ENCODE data around the gene KDM4B. TPM values are rescaled to one million over a fixed set of nuclear protein-coding genes. Genes with fewer than 3 reads are reported as not detected.

KDM4B gene
- total RNA-seq, 2 donors from 2014 or later = 49.1 to 54.0 TPM

GRCh38 chr19:5076440-5077208 is 107.7 kb downstream of the KDM4B start:
- Histone ChIP-seq H3K9me3 (no peaks in the 10 kb centered on the region), H3K4me3 (no peak overlapping the region), H3K27ac (no peak overlapping the region), H3K4me1 (ENCODE audit: control insufficient read depth in 1 of 2, low read depth in 2 of 2) (no peaks in the 10 kb centered on the region), H3K27me3 (replicated peaks; ENCODE audit: insufficient read depth) (no peaks in the 10 kb centered on the region), H3K36me3 (peaks cover 19% of the 10 kb centered on the region)
- ATAC-seq (ENCODE audit: insufficient number of reproducible peaks, low FRiP score, low read depth) = no peak
- no peak for DNase-seq (ENCODE audit: low spot score)
- TF ChIP-seq, protein P1, sequence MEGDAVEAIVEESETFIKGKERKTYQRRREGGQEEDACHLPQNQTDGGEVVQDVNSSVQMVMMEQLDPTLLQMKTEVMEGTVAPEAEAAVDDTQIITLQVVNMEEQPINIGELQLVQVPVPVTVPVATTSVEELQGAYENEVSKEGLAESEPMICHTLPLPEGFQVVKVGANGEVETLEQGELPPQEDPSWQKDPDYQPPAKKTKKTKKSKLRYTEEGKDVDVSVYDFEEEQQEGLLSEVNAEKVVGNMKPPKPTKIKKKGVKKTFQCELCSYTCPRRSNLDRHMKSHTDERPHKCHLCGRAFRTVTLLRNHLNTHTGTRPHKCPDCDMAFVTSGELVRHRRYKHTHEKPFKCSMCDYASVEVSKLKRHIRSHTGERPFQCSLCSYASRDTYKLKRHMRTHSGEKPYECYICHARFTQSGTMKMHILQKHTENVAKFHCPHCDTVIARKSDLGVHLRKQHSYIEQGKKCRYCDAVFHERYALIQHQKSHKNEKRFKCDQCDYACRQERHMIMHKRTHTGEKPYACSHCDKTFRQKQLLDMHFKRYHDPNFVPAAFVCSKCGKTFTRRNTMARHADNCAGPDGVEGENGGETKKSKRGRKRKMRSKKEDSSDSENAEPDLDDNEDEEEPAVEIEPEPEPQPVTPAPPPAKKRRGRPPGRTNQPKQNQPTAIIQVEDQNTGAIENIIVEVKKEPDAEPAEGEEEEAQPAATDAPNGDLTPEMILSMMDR (IDR thresholded peaks at IDR 0.05) = no peak

- H3K4me3 ChIP-seq = no peak overlapping the region
- DNase-seq (ENCODE audit: low spot score) (no peak), ATAC-seq (ENCODE audit: insufficient number of reproducible peaks, low FRiP score, low read depth) (no peak)
- no peaks in the 10 kb centered on the region for H3K9me3 ChIP-seq
- no peaks in the 10 kb centered on the region for H3K4me1 ChIP-seq (ENCODE audit: control insufficient read depth in 1 of 2, low read depth in 2 of 2)
- no peak overlapping the region for H3K27ac ChIP-seq
- no peaks in the 10 kb centered on the region for H3K27me3 ChIP-seq (replicated peaks; ENCODE audit: insufficient read depth)
- TF ChIP-seq, protein P1 (IDR thresholded peaks at IDR 0.05) = no peak
- peaks cover 17% of the 10 kb centered on the region for H3K36me3 ChIP-seq
Measured at GRCh38 chr19:5077209-5077515, 108.2 kb downstream of the KDM4B start.

DNA sequence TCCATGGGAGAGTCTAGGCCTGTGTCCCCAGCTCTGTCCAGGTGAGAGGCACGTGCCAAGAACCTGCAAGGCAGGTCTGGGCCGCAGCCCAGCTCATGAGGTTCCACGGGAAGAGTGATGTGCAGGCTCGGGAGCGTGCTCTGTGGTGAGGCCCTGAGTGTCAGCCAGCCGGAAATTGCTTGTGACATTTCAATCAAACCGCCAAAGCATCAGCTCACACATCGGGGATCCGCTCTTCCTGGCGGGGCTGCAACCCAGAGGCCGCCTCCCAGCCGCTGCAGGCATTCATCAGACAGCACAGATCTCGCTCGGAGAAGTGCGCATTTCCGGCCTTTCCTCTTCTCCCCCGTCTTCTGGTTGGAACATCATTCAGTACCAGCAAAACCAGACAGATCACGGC is 109.3 kb downstream of the KDM4B start:
- H3K36me3 ChIP-seq = peaks cover 27% of the 10 kb centered on the region
- TF ChIP-seq, protein P1 (IDR thresholded peaks at IDR 0.05) = no peak
- no peaks in the 10 kb centered on the region for H3K27me3 ChIP-seq (replicated peaks; ENCODE audit: insufficient read depth)

GRCh38 chr19:5078666-5079065 is 109.8 kb downstream of the KDM4B start:
- Histone ChIP-seq H3K9me3 (no peaks in the 10 kb centered on the region), H3K27me3 (replicated peaks; ENCODE audit: insufficient read depth) (no peaks in the 10 kb centered on the region), H3K27ac (no peak overlapping the region), H3K4me3 (no peak overlapping the region), H3K4me1 (ENCODE audit: control insufficient read depth in 1 of 2, low read depth in 2 of 2) (no peaks in the 10 kb centered on the region), H3K36me3 (peaks cover 27% of the 10 kb centered on the region)
- DNase-seq (ENCODE audit: low spot score) (no peak), ATAC-seq (ENCODE audit: insufficient number of reproducible peaks, low FRiP score, low read depth) (no peak)
- TF ChIP-seq, protein P1 (IDR thresholded peaks at IDR 0.05) = no peak

More for the DNA sequence above, 109.3 kb downstream of the KDM4B start:
- ATAC-seq (ENCODE audit: insufficient number of reproducible peaks, low FRiP score, low read depth) (no peak), DNase-seq (ENCODE audit: low spot score) (no peak)
- Histone ChIP-seq H3K4me1 (ENCODE audit: control insufficient read depth in 1 of 2, low read depth in 2 of 2) (no peaks in the 10 kb centered on the region), H3K4me3 (no peak overlapping the region), H3K27ac (no peak overlapping the region), H3K9me3 (no peaks in the 10 kb centered on the region)

DNA sequence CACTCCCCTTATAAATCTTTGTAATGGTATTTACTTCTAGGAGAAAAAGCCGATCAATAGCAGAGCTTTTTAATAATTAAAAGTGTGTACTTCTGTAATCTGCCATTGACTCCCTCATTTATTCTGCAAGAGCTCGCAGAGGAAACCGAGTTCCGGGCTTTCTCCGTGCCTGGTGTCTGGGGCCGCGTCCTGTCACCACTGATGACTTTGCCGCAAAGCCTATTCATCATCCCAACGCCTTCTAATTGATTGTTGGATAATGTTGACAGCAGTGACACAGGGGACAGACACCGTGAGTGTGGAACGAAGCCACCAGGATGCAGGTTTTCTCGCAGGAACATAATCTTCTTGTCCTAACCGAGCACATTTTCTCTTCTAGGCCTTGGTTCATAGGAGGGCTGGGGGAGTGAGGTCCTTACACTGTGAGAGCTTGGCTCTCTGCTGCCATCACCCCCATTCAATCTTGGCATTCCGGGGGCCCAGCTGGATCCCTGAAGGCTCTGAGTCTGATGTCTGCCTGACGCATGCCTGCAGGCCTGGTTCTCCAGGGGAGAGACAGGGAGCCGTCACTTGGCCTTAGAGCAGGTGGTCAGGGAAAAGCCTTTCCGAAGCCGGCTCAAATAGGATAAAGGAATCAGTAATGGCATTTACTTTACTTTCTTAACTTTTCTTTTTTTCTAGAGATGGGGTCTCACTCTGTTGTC is 110.3 kb downstream of the KDM4B start:
- DNase-seq (ENCODE audit: low spot score) = no peak
- Histone ChIP-seq H3K4me3 (no peak overlapping the region), H3K4me1 (ENCODE audit: control insufficient read depth in 1 of 2, low read depth in 2 of 2) (no peaks in the 10 kb centered on the region), H3K27ac (no peak overlapping the region), H3K9me3 (no peaks in the 10 kb centered on the region), H3K36me3 (peaks cover 27% of the 10 kb centered on the region), H3K27me3 (replicated peaks; ENCODE audit: insufficient read depth) (no peaks in the 10 kb centered on the region)
- ATAC-seq (ENCODE audit: insufficient number of reproducible peaks, low FRiP score, low read depth) = no peak
- TF ChIP-seq, protein P1 (IDR thresholded peaks at IDR 0.05) = no peak

All from thoracic aorta (tissue), 2 donors.